Activated naive CD8-positive, alpha-beta T cell treated with anti-CD3 and anti-CD28 coated beads for 36 hours (primary cell): Measurements from ENCODE around the gene PMEPA1. TPM values are rescaled to one million over a fixed set of nuclear protein-coding genes. Genes with fewer than 3 reads are reported as not detected.

Source experiments
- DNase-seq: peaks from one replicate; pipeline ENCODE4 v3.0.0; 2021
- H3K27ac Mint-ChIP-seq: one replicate; pipeline ENCODE4 v1.8.0; 2022; ENCODE audit warnings: mild to moderate bottlenecking, moderate library complexity, mixed read lengths
- H3K27me3 Mint-ChIP-seq: one replicate; pipeline ENCODE4 v1.8.0; 2022; ENCODE audit warnings: mild to moderate bottlenecking, mixed read lengths
- H3K36me3 Mint-ChIP-seq: one replicate; pipeline ENCODE4 v1.8.0; 2021; ENCODE audit warnings: mild to moderate bottlenecking, mixed read lengths
- H3K4me1 Mint-ChIP-seq: one replicate; pipeline ENCODE4 v1.8.0; 2021; ENCODE audit warnings: mixed read lengths
- H3K4me3 Mint-ChIP-seq: one replicate; pipeline ENCODE4 v1.8.0; 2022; ENCODE audit warnings: mild to moderate bottlenecking, moderate library complexity, mixed read lengths
- H3K9me3 Mint-ChIP-seq: one replicate; pipeline ENCODE4 v1.8.0; 2022; ENCODE audit warnings: mixed read lengths
- total RNA-seq, 2 experiments: library from RNA; stranded (reverse); gene quantifications; one replicate each; pipeline ENCODE4 v1.2.3, GENCODE V29; 2021

Gene PMEPA1
- total RNA-seq, 2 experiments from 2014 or later: 1.0 to 1.7 TPM

GRCh38 chr20:57708694-57709673, 831 bp downstream of the PMEPA1 start:
- Mint-ChIP-seq H3K4me1 (peaks cover 25% of the 10 kb centered on the region), H3K36me3 (no peaks in the 10 kb centered on the region), H3K27ac (peak overlapping the region; percentile 72), H3K27me3 (peaks cover 11% of the 10 kb centered on the region), H3K9me3 (no peaks in the 10 kb centered on the region), H3K4me3 (peak overlapping the region; percentile 80)
- DNase-seq: peak; percentile 13

- H3K4me1 Mint-ChIP-seq: peaks cover 27% of the 10 kb centered on the region
- peak overlapping the region; percentile 72 for H3K27ac Mint-ChIP-seq
- no peaks in the 10 kb centered on the region for H3K36me3 Mint-ChIP-seq
- peaks cover 11% of the 10 kb centered on the region for H3K27me3 Mint-ChIP-seq
- H3K9me3 Mint-ChIP-seq: no peaks in the 10 kb centered on the region
- H3K4me3 Mint-ChIP-seq: peak overlapping the region; percentile 80
- no peak for DNase-seq
These were observed 1.7 kb downstream of the PMEPA1 start for GRCh38 chr20:57707849-57708693.

- H3K36me3 Mint-ChIP-seq: no peaks in the 10 kb centered on the region
- H3K4me1 Mint-ChIP-seq: peaks cover 27% of the 10 kb centered on the region
- peaks cover 11% of the 10 kb centered on the region for H3K27me3 Mint-ChIP-seq
- H3K9me3 Mint-ChIP-seq: no peaks in the 10 kb centered on the region
- no peak for DNase-seq
- H3K4me3 Mint-ChIP-seq: no peak overlapping the region
- no peak overlapping the region for H3K27ac Mint-ChIP-seq
These were observed 2.5 kb downstream of the PMEPA1 start for GRCh38 chr20:57707320-57707719.

- Mint-ChIP-seq H3K27me3 (peaks cover 11% of the 10 kb centered on the region), H3K36me3 (no peaks in the 10 kb centered on the region), H3K27ac (no peak overlapping the region), H3K9me3 (no peaks in the 10 kb centered on the region), H3K4me1 (peaks cover 31% of the 10 kb centered on the region), H3K4me3 (no peak overlapping the region)
- no peak for DNase-seq
These were observed 4.5 kb downstream of the PMEPA1 start for GRCh38 chr20:57705127-57705899.

- Mint-ChIP-seq H3K27ac (peak overlapping the region; percentile 38), H3K9me3 (no peaks in the 10 kb centered on the region), H3K4me3 (no peak overlapping the region), H3K36me3 (no peaks in the 10 kb centered on the region), H3K4me1 (peaks cover 31% of the 10 kb centered on the region), H3K27me3 (peaks cover 11% of the 10 kb centered on the region)
- DNase-seq: no peak
These were observed 5.6 kb downstream of the PMEPA1 start for GRCh38 chr20:57704245-57704644.

GRCh38 chr20:57703013-57703412, 6.8 kb downstream of the PMEPA1 start:
- H3K9me3 Mint-ChIP-seq: no peaks in the 10 kb centered on the region
- H3K27me3 Mint-ChIP-seq: peaks cover 3% of the 10 kb centered on the region
- H3K27ac Mint-ChIP-seq: no peak overlapping the region
- no peak for DNase-seq
- peaks cover 37% of the 10 kb centered on the region for H3K4me1 Mint-ChIP-seq
- H3K36me3 Mint-ChIP-seq: no peaks in the 10 kb centered on the region
- H3K4me3 Mint-ChIP-seq: no peak overlapping the region

GRCh38 chr20:57702521-57702920, 7.3 kb downstream of the PMEPA1 start:
- H3K9me3 Mint-ChIP-seq: no peaks in the 10 kb centered on the region
- no peaks in the 10 kb centered on the region for H3K27me3 Mint-ChIP-seq
- no peak overlapping the region for H3K4me3 Mint-ChIP-seq
- no peak overlapping the region for H3K27ac Mint-ChIP-seq
- no peak for DNase-seq
- peaks cover 39% of the 10 kb centered on the region for H3K4me1 Mint-ChIP-seq
- H3K36me3 Mint-ChIP-seq: no peaks in the 10 kb centered on the region

GRCh38 chr20:57702091-57702490, 7.7 kb downstream of the PMEPA1 start:
- Mint-ChIP-seq H3K9me3 (no peaks in the 10 kb centered on the region), H3K27me3 (no peaks in the 10 kb centered on the region), H3K4me1 (peaks cover 35% of the 10 kb centered on the region), H3K27ac (no peak overlapping the region), H3K36me3 (no peaks in the 10 kb centered on the region), H3K4me3 (no peak overlapping the region)
- DNase-seq: no peak

GRCh38 chr20:57701651-57702050, 8.2 kb downstream of the PMEPA1 start:
- Mint-ChIP-seq H3K9me3 (no peaks in the 10 kb centered on the region), H3K27me3 (no peaks in the 10 kb centered on the region), H3K27ac (no peak overlapping the region), H3K4me1 (peaks cover 35% of the 10 kb centered on the region), H3K36me3 (no peaks in the 10 kb centered on the region), H3K4me3 (no peak overlapping the region)
- no peak for DNase-seq

- Mint-ChIP-seq H3K4me3 (no peak overlapping the region), H3K27ac (no peak overlapping the region), H3K9me3 (no peaks in the 10 kb centered on the region), H3K27me3 (no peaks in the 10 kb centered on the region), H3K36me3 (no peaks in the 10 kb centered on the region), H3K4me1 (peaks cover 35% of the 10 kb centered on the region)
- no peak for DNase-seq
These were observed 8.7 kb downstream of the PMEPA1 start for GRCh38 chr20:57701090-57701489.

- no peaks in the 10 kb centered on the region for H3K9me3 Mint-ChIP-seq
- H3K27ac Mint-ChIP-seq: no peak overlapping the region
- H3K36me3 Mint-ChIP-seq: no peaks in the 10 kb centered on the region
- DNase-seq: no peak
- no peaks in the 10 kb centered on the region for H3K27me3 Mint-ChIP-seq
- H3K4me1 Mint-ChIP-seq: peaks cover 34% of the 10 kb centered on the region
- H3K4me3 Mint-ChIP-seq: no peak overlapping the region
These were observed 10.4 kb downstream of the PMEPA1 start for GRCh38 chr20:57699395-57699794.

- Mint-ChIP-seq H3K9me3 (no peaks in the 10 kb centered on the region), H3K27ac (no peak overlapping the region), H3K36me3 (no peaks in the 10 kb centered on the region), H3K4me3 (no peak overlapping the region), H3K27me3 (no peaks in the 10 kb centered on the region), H3K4me1 (peaks cover 32% of the 10 kb centered on the region)
- no peak for DNase-seq
These were observed 10.9 kb downstream of the PMEPA1 start for GRCh38 chr20:57698867-57699275.

- H3K36me3 Mint-ChIP-seq: no peaks in the 10 kb centered on the region
- H3K4me1 Mint-ChIP-seq: peaks cover 29% of the 10 kb centered on the region
- no peaks in the 10 kb centered on the region for H3K9me3 Mint-ChIP-seq
- DNase-seq: peak; percentile 69
- peak overlapping the region; percentile 68 for H3K27ac Mint-ChIP-seq
- no peaks in the 10 kb centered on the region for H3K27me3 Mint-ChIP-seq
- peak overlapping the region; percentile 18 for H3K4me3 Mint-ChIP-seq
These were observed 11.5 kb downstream of the PMEPA1 start for GRCh38 chr20:57698116-57698866.

GRCh38 chr20:57697543-57697942, 12.3 kb downstream of the PMEPA1 start:
- Mint-ChIP-seq H3K4me3 (no peak overlapping the region), H3K27ac (no peak overlapping the region), H3K9me3 (no peaks in the 10 kb centered on the region), H3K27me3 (no peaks in the 10 kb centered on the region), H3K36me3 (no peaks in the 10 kb centered on the region), H3K4me1 (peaks cover 29% of the 10 kb centered on the region)
- no peak for DNase-seq
